Activated CD8-positive, alpha-beta memory T cell treated with anti-CD3 and anti-CD28 coated beads for 1 hour (primary cell): ENCODE results near the gene LRRC8E.
A peak's percentile ranks its signal among the peaks of the same experiment; 100 is the strongest.
"Not testable (repeated sequence)": the region's sequence is repeated elsewhere in the genome, so short reads cannot be mapped to it uniquely, and the experiment has no call there.

Source experiments
- DNase-seq, 2 donors: peaks; one replicate each; pipeline ENCODE4 v3.0.0-alpha.2; 2020; ENCODE audit warnings: low read depth in 1 of 2; ENCODE audit errors: extremely low read depth in 1 of 2

The LRRC8E gene

DNA sequence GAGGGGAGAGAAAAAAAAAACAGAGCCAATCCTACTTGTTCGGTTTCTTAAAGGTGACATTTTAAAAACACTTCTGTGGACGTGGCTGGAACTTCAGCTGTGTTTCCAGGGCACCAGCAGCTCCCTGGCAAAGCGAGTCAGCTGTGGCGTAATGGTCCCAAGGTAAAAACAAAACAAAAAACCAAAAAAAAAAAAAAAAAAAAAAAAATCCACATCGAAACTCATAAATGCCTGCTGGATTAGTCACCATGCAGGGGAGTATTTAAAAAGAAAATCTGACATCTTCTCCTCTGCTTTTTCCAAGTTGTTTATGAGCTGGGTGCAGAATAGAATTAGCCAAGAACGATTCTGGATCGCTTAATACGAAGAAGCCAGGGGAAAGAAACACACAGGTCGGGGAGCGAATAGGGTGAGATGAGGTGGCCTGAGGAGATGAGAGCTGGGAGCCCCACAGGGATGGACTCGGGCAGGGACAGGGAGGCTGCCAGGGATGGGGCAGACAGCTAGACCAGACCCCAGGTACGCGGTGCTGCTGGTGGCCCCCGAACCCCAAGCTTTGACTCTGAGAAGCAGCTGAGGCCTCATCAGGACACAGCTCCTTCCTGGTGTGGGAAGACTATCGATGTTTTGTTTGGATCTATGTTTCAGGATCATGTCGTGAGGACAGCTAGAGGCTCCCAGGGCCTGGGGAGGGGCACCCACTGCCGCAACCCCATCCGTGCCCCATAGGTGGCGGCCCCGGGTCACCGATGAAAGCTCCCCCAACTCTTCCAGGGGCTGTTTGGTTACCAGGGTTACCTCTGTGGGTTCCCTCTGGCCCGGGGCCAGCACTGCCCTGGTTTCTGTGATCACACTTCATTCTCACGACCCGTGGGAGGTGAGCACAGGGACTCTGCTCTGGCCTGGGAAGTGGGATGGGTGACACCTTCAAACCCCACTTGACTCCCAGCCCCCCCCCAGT, 40.7 kb downstream of the LRRC8E start:
- peak; percentile 53 to 58 for DNase-seq

DNA sequence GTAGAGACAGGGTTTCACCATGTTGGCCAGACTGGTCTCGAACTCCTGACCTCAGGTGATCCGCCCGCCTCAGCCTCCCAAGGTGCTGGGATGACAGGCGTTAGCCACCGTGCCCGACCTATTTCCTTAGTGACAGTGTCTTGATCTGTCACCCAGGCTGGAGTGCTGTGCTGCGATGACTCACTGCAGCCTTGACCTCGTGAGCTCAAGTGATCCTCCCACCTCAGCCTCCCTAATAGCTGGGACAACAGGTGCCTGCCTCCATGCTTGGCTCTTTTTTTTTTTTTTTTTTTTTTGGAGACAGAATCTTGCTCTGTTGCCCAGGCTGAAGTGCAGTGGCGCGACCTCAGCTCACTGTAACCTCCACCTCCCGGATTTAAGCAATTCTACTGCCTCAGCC, 41.7 kb downstream of the LRRC8E start:
- not testable (repeated sequence) for DNase-seq

DNA sequence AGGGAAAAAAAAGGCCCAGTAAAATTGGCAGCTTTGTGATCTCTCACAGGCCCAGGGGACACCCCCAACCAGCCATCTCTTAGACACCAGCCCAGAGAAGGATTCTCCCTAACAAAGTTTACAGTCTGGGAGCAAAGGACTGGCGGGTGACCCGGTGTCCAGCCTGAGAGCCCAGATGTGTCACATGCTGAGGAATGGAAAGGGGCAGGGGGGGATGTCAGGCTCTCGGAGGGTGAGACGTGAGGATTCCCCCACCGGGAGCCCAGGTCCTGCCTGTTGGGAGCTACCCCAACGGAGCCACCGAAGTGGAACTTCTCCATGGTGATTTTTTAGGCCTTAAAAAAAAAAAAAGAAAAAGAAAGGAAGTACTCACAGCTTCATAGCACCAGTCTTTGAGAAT, 42.5 kb downstream of the LRRC8E start:
- no peak for DNase-seq

DNA sequence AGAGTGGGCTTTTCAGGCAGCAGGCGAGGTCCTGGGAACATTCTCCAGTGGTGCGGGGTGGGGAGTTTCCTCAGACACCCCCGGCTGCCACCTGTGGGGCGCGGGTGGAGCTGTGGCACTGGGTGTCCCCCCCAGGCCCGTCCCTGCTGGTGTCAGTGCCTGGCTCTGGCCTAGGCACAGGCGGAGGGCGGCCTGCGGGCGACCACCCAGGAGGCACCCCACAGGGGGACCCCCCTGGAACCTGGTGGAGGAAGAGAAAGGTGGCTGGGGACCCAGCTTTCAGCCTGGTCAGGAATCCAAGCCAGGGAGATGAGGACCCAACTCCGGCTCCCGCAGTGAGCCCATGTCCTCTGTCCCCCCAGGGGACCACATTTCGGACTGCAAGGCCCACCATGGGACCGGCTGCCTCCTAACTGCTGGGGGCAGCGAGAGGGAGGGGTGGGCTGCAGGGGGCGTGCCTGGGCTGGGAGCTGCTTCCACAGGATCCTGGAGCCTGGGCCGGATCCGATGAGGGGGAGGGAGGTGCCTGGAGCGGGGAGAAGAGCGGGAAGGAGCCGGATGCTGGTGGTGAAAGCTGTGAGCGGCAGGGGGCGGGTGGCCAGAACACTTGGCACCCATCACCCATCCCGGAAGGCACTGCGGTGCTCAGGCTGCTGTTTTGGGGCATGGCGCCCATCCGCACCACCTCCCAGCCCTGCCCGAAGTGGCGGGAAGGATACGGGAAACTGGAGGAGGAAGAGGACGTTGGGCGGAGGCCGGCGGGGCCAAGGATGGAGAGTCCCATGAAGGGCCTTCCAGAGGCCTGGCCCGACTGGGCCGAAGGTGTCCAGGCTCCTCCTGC, 43.1 kb downstream of the LRRC8E start:
- no peak for DNase-seq

DNA sequence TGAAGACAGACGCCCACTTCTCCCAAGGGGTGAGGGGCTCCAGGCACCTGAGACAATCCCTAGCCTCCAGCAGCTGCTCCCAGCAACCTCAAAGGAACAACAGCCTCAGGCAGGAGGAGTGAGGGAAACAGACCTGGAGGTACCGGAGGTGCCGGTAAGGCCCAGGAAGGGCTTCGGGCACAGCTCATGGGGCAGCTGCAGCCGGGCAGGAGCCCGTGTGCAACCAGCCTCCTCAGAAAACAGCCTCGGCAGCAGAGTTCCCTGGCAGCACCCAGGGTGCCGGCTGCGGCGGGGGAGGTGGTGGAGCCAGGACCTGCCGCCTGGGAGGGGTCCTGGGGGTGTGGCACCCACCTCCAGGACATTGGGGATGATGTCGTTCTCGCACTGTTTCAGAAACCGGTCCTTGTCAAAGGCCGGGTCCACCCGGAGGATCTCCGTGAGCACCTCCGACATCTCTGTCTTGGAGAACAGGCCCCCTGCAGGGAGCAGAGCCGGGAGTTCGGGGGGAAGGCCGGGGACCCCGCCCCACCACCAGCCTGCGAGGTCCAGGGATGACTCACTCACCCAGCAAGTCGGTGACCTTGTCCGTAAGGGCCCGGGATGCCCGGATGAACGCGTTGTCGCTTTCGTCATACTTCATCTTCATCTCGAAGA, 44.1 kb downstream of the LRRC8E start:
- no peak for DNase-seq

DNA sequence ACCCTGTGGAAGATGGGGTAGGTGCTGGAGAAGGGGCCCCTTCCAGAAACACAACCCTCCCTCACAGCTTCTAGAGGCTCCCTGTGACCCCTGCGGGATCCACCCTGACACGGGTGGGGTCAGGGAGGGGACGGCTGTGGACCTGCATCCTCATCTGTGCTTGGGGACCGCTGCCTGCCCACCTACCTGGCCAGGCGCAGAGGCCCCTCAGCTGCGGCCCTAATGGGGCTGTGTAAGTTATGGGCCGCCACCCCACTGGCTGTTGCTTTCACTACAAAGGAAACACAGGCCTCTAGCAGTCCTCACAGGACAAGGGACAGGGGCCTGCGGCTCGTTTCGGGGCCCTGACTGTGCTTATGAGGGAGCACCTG, 44.6 kb downstream of the LRRC8E start:
- no peak for DNase-seq

DNA sequence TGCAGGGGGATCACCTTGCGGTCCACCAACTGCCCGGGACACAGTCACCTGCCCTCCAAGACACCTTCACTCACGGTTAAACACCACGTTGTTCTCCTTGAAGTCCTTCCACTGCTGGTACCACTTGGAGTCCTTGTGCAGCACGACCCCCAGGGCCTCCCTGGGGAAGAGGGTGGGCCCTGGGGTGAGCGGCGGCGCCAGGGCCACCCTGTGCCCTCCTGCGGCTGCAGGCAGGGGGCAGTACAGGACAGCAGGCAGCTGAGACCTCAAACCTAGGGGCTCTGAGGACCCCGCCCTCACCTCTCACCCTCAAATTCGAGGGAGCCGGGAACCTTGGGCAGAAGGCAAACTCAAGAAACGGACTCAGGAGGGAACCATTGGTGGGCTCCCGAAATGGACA, 45.1 kb downstream of the LRRC8E start:
- DNase-seq = no peak

DNA sequence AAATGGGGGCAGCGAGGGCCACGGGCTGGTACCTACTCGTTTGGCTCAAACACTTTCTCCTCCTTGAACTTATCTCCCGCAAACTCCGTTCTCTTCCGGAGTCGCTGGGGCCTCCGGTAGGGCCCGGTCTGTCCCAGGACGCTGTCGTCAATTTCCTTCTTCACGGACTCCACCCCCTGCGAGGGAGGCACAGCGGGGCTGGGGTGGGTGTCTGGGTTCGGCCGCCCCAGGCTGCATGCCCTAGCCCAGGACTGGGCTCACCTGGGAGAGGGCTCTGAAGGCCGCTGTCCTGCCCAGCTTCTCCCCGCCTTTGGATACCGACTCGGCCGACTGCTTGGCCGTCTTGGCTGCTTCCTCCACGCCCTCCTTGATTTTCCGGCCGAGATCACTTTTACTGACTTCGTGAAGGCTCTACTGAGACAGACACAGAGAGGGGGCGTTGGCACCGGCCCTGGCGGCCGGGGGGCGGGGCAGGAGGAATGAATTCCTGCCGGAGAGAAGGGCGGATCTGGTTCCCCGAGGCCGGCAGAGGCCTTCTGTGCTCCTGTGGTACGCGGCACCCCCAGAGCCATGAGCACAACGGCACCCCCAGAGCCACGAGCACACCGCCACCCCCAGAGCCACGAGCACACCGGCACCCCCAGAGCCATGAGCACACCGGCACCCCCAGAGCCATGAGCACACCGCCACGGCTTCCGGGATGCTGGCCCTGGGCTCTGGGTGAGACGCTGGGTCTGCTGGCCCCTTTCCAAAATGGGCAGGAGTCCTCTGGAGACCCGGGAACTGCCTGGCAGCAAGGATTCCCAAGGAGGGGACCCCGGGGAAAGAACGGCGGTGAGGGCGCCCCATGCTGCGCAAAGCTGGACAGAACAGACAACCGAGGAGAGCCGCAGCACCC, 45.8 kb downstream of the LRRC8E start:
- no peak for DNase-seq

DNA sequence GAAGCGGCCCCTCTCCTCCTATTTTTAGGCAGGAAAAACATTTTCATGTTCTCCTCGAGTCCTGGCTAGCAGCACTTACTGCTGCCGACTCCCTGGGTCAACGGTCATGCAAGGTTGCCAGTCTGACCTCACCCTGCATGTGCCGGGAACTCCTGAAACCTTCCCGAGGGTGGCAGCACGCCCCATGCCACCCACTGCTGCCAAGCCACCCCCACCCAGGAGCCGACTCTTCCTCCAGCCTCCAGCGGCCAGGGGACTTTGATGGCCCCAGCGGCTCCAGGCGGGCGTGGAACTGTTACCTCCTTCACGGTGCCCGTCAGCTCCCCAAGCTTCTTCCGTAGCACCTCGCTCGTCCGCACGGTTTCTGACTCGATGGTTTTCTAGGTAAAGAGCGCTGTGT, 46.5 kb downstream of the LRRC8E start:
- no peak for DNase-seq

DNA sequence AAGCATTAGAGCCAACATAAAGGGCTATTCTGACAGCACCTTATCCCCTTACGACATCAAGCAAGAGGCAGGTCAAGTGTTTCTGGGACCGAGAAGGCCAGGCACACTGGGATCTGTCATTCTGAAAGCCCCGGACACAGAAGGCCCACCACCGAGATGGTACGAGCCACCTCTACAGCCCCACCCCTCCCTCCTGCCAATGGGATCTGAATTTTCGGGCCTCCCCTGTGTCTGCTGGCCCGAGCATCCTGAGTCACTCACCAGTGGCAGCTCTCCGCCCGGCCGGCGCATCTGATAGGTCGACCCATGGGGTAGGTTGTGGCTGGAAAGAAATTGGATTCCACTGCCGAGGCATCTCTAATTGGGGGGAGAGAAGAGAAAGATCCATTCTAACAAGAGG, 52.5 kb downstream of the LRRC8E start:
- DNase-seq = no peak

DNA sequence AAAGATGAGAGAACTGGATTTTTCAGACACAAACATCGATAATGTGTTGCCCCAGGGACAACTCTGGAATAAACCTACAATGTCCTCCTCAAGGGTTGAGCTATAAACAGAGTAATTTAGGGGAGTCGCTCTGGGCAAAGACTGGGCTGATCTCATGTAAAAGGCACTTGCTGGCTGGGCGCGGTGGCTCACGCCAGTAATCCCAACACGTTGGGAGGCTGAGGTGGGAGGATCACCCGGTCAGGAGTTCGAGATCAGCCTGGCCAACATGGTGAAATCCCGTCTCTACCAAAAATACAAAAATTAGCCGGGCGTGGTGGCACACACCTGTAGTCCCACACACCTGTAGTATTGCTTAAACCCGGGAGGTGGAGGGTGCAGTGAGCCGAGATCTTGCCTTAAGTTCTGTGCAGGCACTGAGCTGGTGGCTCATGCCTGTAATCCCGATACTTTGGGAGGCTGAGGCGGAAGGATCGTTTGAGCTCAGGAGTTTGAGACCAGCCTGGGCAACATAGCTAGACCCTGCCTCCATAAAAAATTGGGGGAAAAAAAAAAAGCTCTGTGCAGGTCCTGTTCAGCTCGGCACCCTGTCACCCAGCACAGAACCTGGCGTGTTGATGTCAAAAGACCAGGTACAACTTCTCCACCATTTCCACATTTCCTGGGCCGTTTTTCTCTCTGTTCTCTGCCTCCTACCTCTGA, 53.7 kb downstream of the LRRC8E start:
- no peak for DNase-seq

DNA sequence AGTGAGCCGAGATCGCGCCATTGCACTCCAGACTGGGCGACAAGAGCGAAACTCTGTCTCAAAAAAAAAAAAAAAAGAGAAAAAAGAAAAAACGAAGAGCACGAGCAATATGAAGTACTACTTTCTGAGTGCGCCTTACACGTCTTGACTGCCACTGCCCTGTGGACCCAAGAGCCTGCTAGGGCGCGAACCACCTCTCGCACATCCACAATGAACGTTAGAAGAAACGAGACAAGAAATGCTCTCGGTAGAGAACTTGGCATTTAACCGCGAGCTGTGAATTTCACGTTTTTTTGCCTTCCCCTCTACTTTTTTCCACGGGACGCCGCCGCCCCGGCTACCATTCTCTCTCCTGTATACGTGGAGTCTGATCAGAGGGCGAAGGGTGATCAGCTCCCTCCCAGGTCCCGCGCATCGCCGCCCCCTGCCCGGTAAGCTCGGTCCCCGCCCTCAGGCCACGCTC, 54.7 kb downstream of the LRRC8E start:
- DNase-seq = no peak

DNA sequence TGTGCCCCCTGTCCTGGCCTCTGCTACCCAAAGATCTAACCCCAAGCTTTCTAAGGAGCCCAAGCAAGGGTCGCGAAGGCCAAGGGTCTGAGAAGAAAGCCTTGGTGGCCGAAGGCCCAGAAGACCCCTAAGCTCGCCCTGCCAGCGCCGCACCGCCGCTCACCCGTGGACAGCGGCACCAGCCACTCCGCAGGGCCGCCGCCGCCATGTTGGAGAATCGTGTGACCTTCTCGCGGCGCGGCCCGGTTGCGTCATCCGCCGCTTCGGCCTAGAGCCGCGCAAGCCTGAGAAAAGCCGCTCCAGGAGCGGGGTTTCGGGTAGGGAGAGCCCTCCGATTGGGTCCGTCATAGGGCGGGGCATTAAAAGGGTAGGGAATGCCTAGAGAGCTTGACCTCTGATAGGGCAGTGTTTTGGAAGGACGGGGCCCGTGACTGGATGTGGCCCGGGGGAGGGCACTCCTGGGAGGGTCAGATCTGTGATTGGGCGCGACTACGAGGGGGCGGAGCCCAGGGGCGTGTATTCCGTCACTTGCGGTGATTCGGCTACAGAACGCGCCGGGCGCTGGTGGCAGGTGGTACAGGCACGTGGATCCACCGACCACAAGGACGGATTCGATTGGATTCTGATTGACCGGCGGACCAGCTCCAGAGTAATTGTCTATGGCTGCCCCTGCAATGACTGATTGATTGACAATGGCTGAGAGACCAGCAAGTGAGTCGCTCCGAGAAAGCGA, 55.3 kb downstream of the LRRC8E start, which contains the start of gene TIMM44:
Gene TIMM44 (minus strand): TSS at position 223 of the 733 bp plus-strand sequence. CDS start 15 bp downstream, at position 208.
- DNase-seq = peak; percentile 95

DNA sequence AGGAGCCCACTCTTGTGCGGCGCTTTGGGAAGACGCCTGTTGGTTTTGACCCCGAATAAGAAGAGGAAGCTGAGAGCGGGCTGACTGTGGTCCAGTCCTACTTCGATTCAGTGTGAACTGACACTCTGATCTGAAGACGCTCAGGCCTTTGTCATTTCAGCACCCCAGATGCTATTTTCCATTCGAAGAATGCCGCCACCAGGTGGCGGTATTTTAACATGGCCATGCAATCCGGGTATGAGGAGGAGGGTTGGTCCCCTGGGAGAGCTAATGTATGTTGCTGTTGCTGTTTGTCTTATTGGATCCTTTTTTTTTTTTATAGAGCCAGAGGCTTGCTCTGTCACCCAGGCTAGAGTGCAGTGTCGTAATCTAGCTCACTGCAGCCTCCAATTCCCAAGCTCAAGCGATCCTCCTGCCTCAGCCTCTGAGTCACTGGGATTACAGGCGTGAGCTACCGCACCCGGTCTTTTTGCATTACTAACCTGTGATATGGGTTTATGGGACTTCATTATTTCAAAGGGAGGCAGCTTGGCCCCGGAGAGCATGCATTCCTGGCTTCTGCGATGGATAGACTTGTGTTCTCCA, 56.0 kb downstream of the LRRC8E start:
- peak; percentile 40 to 74 for DNase-seq

DNA sequence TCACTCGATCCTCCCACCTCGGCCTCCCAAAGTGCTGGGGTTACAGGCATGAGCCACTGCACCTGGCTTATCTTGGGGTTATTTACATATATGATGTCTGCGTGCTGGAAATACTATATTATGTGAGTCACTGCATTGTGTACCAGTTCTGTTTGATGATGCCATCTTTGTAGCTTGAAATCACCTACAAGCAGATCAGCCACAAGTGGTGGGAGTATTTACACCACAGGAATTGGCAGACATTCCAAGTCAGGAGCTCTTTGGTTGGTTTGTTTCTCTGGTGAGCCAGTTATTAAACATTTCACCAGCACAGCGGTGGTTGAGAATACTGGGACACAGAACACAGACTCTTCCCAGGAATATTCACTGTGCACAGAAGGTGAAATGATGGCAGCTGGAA, 59.6 kb downstream of the LRRC8E start:
- no peak for DNase-seq
